ENCODE measurements around the gene LHFPL2. TPM values are rescaled to one million over a fixed set of nuclear protein-coding genes. Genes with fewer than 3 reads are reported as not detected.

LHFPL2 gene
- total and polyA plus RNA-seq, 4 experiments from 2014 or later, result 0.25 to 2.7 (median 1.6) TPM

GRCh38 chr5:78632467-78632866 is 16.1 kb downstream of the LHFPL2 start:
- no peak overlapping the region for H3K4me3 ChIP-seq (ENCODE audit: low read length in 2 of 2)
- H3K27me3 ChIP-seq (ENCODE audit: insufficient read depth, low read length), result no peaks in the 10 kb centered on the region
- H3K27ac ChIP-seq (ENCODE audit: low read depth, low read length), result no peak overlapping the region
- H3K9me3 ChIP-seq (ENCODE audit: control insufficient read depth in 1 of 2, low read length in 2 of 2), result no peaks in the 10 kb centered on the region
- H3K36me3 ChIP-seq (ENCODE audit: insufficient read depth, low read length), result no peaks in the 10 kb centered on the region
- Mint-ChIP-seq H3K27me3 (peaks cover 2 to 20% of the 10 kb centered on the region in 2 donors), H3K27ac (no peak overlapping the region), H3K4me3 (no peak overlapping the region), H3K4me1 (no peaks in the 10 kb centered on the region), H3K9me3 (no peaks in the 10 kb centered on the region), H3K36me3 (no peaks in the 10 kb centered on the region)
- intact Hi-C loops (cut with micrococcal nuclease), result no loop called here
- no peak for DNase-seq
- no peaks in the 10 kb centered on the region for H3K4me1 ChIP-seq (ENCODE audit: insufficient read depth, low read length)
- ChIA-PET CTCF (ENCODE audit: partially characterized antibody) (no interaction called here), POLR2A (ENCODE audit: partially characterized antibody) (no interaction called here)

GRCh38 chr5:78631931-78632330 is 16.6 kb downstream of the LHFPL2 start:
- Mint-ChIP-seq H3K27me3 (peaks cover 5 to 22% of the 10 kb centered on the region in 2 donors), H3K4me3 (no peak overlapping the region), H3K9me3 (no peaks in the 10 kb centered on the region), H3K36me3 (no peaks in the 10 kb centered on the region), H3K4me1 (no peaks in the 10 kb centered on the region), H3K27ac (no peak overlapping the region)
- POLR2A ChIA-PET (ENCODE audit: partially characterized antibody), result no interaction called here
- Histone ChIP-seq H3K36me3 (ENCODE audit: insufficient read depth, low read length) (no peaks in the 10 kb centered on the region), H3K4me1 (ENCODE audit: insufficient read depth, low read length) (no peaks in the 10 kb centered on the region), H3K4me3 (ENCODE audit: low read length in 2 of 2) (no peak overlapping the region), H3K27ac (ENCODE audit: low read depth, low read length) (no peak overlapping the region), H3K27me3 (ENCODE audit: insufficient read depth, low read length) (no peaks in the 10 kb centered on the region), H3K9me3 (ENCODE audit: control insufficient read depth in 1 of 2, low read length in 2 of 2) (no peaks in the 10 kb centered on the region)
- CTCF ChIA-PET (ENCODE audit: partially characterized antibody), result no interaction called here
- intact Hi-C loops (cut with micrococcal nuclease), result no loop called here
- no peak for DNase-seq

- Mint-ChIP-seq H3K27ac (no peak overlapping the region), H3K9me3 (no peaks in the 10 kb centered on the region), H3K36me3 (no peaks in the 10 kb centered on the region), H3K27me3 (peaks cover 6 to 15% of the 10 kb centered on the region in 2 donors), H3K4me1 (no peaks in the 10 kb centered on the region), H3K4me3 (no peak overlapping the region)
- intact Hi-C loops (cut with micrococcal nuclease), result no loop called here
- ChIA-PET POLR2A (ENCODE audit: partially characterized antibody) (no interaction called here), CTCF (ENCODE audit: partially characterized antibody) (no interaction called here)
- H3K4me1 ChIP-seq (ENCODE audit: insufficient read depth, low read length), result no peaks in the 10 kb centered on the region
- no peaks in the 10 kb centered on the region for H3K9me3 ChIP-seq (ENCODE audit: control insufficient read depth in 1 of 2, low read length in 2 of 2)
- DNase-seq, result no peak
- H3K36me3 ChIP-seq (ENCODE audit: insufficient read depth, low read length), result no peaks in the 10 kb centered on the region
- no peaks in the 10 kb centered on the region for H3K27me3 ChIP-seq (ENCODE audit: insufficient read depth, low read length)
- H3K4me3 ChIP-seq (ENCODE audit: low read length in 2 of 2), result no peak overlapping the region
- no peak overlapping the region for H3K27ac ChIP-seq (ENCODE audit: low read depth, low read length)
Observed at GRCh38 chr5:78630047-78630446, 18.5 kb downstream of the LHFPL2 start.

GRCh38 chr5:78629624-78630023 is 18.9 kb downstream of the LHFPL2 start:
- H3K9me3 Mint-ChIP-seq, result no peaks in the 10 kb centered on the region
- no peaks in the 10 kb centered on the region for H3K27me3 ChIP-seq (ENCODE audit: insufficient read depth, low read length)
- H3K27me3 Mint-ChIP-seq, result peaks cover 6 to 13% of the 10 kb centered on the region in 2 donors
- H3K27ac Mint-ChIP-seq, result no peak overlapping the region
- ChIA-PET POLR2A (ENCODE audit: partially characterized antibody) (no interaction called here), CTCF (ENCODE audit: partially characterized antibody) (no interaction called here)
- H3K36me3 Mint-ChIP-seq, result no peaks in the 10 kb centered on the region
- H3K4me1 Mint-ChIP-seq, result no peaks in the 10 kb centered on the region
- no peaks in the 10 kb centered on the region for H3K9me3 ChIP-seq (ENCODE audit: control insufficient read depth in 1 of 2, low read length in 2 of 2)
- no peaks in the 10 kb centered on the region for H3K36me3 ChIP-seq (ENCODE audit: insufficient read depth, low read length)
- H3K27ac ChIP-seq (ENCODE audit: low read depth, low read length), result no peak overlapping the region
- H3K4me3 Mint-ChIP-seq, result no peak overlapping the region
- DNase-seq, result no peak
- H3K4me1 ChIP-seq (ENCODE audit: insufficient read depth, low read length), result no peaks in the 10 kb centered on the region
- intact Hi-C loops (cut with micrococcal nuclease), result no loop called here
- no peak overlapping the region for H3K4me3 ChIP-seq (ENCODE audit: low read length in 2 of 2)

GRCh38 chr5:78628270-78628992 is 20.1 kb downstream of the LHFPL2 start:
- no peaks in the 10 kb centered on the region for H3K36me3 ChIP-seq (ENCODE audit: insufficient read depth, low read length)
- peaks cover 6 to 10% of the 10 kb centered on the region in 2 donors for H3K27me3 Mint-ChIP-seq
- POLR2A ChIA-PET (ENCODE audit: partially characterized antibody), result no interaction called here
- H3K4me3 ChIP-seq (ENCODE audit: low read length in 2 of 2), result no peak overlapping the region
- no peaks in the 10 kb centered on the region for H3K36me3 Mint-ChIP-seq
- H3K9me3 Mint-ChIP-seq, result no peaks in the 10 kb centered on the region
- H3K27me3 ChIP-seq (ENCODE audit: insufficient read depth, low read length), result no peaks in the 10 kb centered on the region
- no peaks in the 10 kb centered on the region for H3K4me1 Mint-ChIP-seq
- no peaks in the 10 kb centered on the region for H3K4me1 ChIP-seq (ENCODE audit: insufficient read depth, low read length)
- no peak overlapping the region for H3K4me3 Mint-ChIP-seq
- CTCF ChIA-PET (ENCODE audit: partially characterized antibody), result no interaction called here
- no peak overlapping the region for H3K27ac ChIP-seq (ENCODE audit: low read depth, low read length)
- no peak for DNase-seq
- intact Hi-C loops (cut with micrococcal nuclease), result no loop called here
- no peaks in the 10 kb centered on the region for H3K9me3 ChIP-seq (ENCODE audit: control insufficient read depth in 1 of 2, low read length in 2 of 2)
- no peak overlapping the region for H3K27ac Mint-ChIP-seq

- Mint-ChIP-seq H3K4me3 (no peak overlapping the region), H3K36me3 (no peaks in the 10 kb centered on the region), H3K9me3 (no peaks in the 10 kb centered on the region), H3K27me3 (peaks cover 6 to 10% of the 10 kb centered on the region in 2 donors), H3K27ac (no peak overlapping the region), H3K4me1 (no peaks in the 10 kb centered on the region)
- Histone ChIP-seq H3K36me3 (ENCODE audit: insufficient read depth, low read length) (no peaks in the 10 kb centered on the region), H3K27ac (ENCODE audit: low read depth, low read length) (no peak overlapping the region), H3K4me3 (ENCODE audit: low read length in 2 of 2) (no peak overlapping the region), H3K9me3 (ENCODE audit: control insufficient read depth in 1 of 2, low read length in 2 of 2) (no peaks in the 10 kb centered on the region), H3K27me3 (ENCODE audit: insufficient read depth, low read length) (no peaks in the 10 kb centered on the region), H3K4me1 (ENCODE audit: insufficient read depth, low read length) (no peaks in the 10 kb centered on the region)
- intact Hi-C loops (cut with micrococcal nuclease), result no loop called here
- POLR2A ChIA-PET (ENCODE audit: partially characterized antibody), result no interaction called here
- DNase-seq, result no peak
- CTCF ChIA-PET (ENCODE audit: partially characterized antibody), result no interaction called here
Observed at GRCh38 chr5:78627766-78628165, 20.8 kb downstream of the LHFPL2 start.

GRCh38 chr5:78627175-78627574 is 21.4 kb downstream of the LHFPL2 start:
- ChIA-PET CTCF (ENCODE audit: partially characterized antibody) (no interaction called here), POLR2A (ENCODE audit: partially characterized antibody) (no interaction called here)
- Histone ChIP-seq H3K9me3 (ENCODE audit: control insufficient read depth in 1 of 2, low read length in 2 of 2) (no peaks in the 10 kb centered on the region), H3K36me3 (ENCODE audit: insufficient read depth, low read length) (no peaks in the 10 kb centered on the region), H3K4me1 (ENCODE audit: insufficient read depth, low read length) (no peaks in the 10 kb centered on the region), H3K4me3 (ENCODE audit: low read length in 2 of 2) (no peak overlapping the region), H3K27ac (ENCODE audit: low read depth, low read length) (no peak overlapping the region), H3K27me3 (ENCODE audit: insufficient read depth, low read length) (no peaks in the 10 kb centered on the region)
- Mint-ChIP-seq H3K4me3 (no peak overlapping the region), H3K9me3 (no peaks in the 10 kb centered on the region), H3K4me1 (no peaks in the 10 kb centered on the region), H3K27me3 (peaks cover 6 to 10% of the 10 kb centered on the region in 2 donors), H3K36me3 (no peaks in the 10 kb centered on the region), H3K27ac (peak overlapping the region in 1 of 7 donors; percentile 49)
- intact Hi-C loops (cut with micrococcal nuclease), result no loop called here
- DNase-seq, result no peak

Measured in CD4-positive, alpha-beta memory T cell (primary cell).